Fibroblast of pulmonary artery (primary cell): ENCODE results near the gene WDR27.

Experiments
- DNase-seq: peaks from one replicate; pipeline ENCODE4 v3.0.0-alpha.2; 2010; ENCODE audit warnings: low read depth
- H3K4me3 ChIP-seq: replicated peaks from 2 replicates; pipeline ENCODE4 v1.5.1; 2011; ENCODE audit warnings: low read depth, mild to moderate bottlenecking, control low read depth, low read length, moderate library complexity
- CTCF ChIP-seq: IDR thresholded peaks from 2 replicates; pipeline ENCODE4 v1.5.1; 2011; ENCODE audit warnings: mild to moderate bottlenecking, control low read depth, low read length, inconsistent platforms; ENCODE audit errors: missing control alignments

The WDR27 gene

GRCh38 chr6:169564453-169565240, 137.2 kb downstream of the WDR27 start:
- TF ChIP-seq CTCF = no peak
- H3K4me3 ChIP-seq = no peak overlapping the region
- no peak for DNase-seq

GRCh38 chr6:169561665-169562064, 140.2 kb downstream of the WDR27 start:
- no peak for TF ChIP-seq CTCF
- H3K4me3 ChIP-seq = no peak overlapping the region
- DNase-seq = no peak

GRCh38 chr6:169559592-169559991, 142.2 kb downstream of the WDR27 start:
- no peak for DNase-seq
- TF ChIP-seq CTCF = no peak
- no peak overlapping the region for H3K4me3 ChIP-seq

GRCh38 chr6:169558774-169559441, 142.9 kb downstream of the WDR27 start:
- DNase-seq = no peak
- TF ChIP-seq CTCF = no peak
- no peak overlapping the region for H3K4me3 ChIP-seq

- no peak for DNase-seq
- no peak for TF ChIP-seq CTCF
- H3K4me3 ChIP-seq = no peak overlapping the region
Observed at GRCh38 chr6:169558378-169558773, 143.5 kb downstream of the WDR27 start.

- DNase-seq = no peak
- no peak for TF ChIP-seq CTCF
- H3K4me3 ChIP-seq = no peak overlapping the region
Observed at GRCh38 chr6:169557887-169558286, 143.9 kb downstream of the WDR27 start.
